Activated T-cell treated with anti-CD3 and anti-CD28 coated beads, Interleukin-2, amount 50 U/mL, for 24 hours (primary cell): ENCODE data around the gene RASAL2.
"Not testable (repeated sequence)": the region's sequence is repeated elsewhere in the genome, so short reads cannot be mapped to it uniquely, and the experiment has no call there.

ENCODE experiments used
- DNase-seq: peaks from one replicate; pipeline ENCODE4 v3.0.0-alpha.2; 2020
- H3K27ac Mint-ChIP-seq: 2 replicates; pipeline ENCODE4 v1.8.0; 2020; ENCODE audit warnings: mild to moderate bottlenecking, mixed read lengths
- H3K27me3 Mint-ChIP-seq: 2 replicates; pipeline ENCODE4 v1.8.0; 2020; ENCODE audit warnings: mixed read lengths
- H3K36me3 Mint-ChIP-seq: 2 replicates; pipeline ENCODE4 v1.8.0; 2020; ENCODE audit warnings: low read depth, mixed read lengths
- H3K4me1 Mint-ChIP-seq: 2 replicates; pipeline ENCODE4 v1.8.0; 2020; ENCODE audit warnings: low read depth, mixed read lengths
- H3K4me3 Mint-ChIP-seq: 2 replicates; pipeline ENCODE4 v1.8.0; 2020; ENCODE audit warnings: mild to moderate bottlenecking, moderate library complexity, mixed read lengths
- H3K9me3 Mint-ChIP-seq: 2 replicates; pipeline ENCODE4 v1.8.0; 2020; ENCODE audit warnings: mixed read lengths

Gene RASAL2

DNA sequence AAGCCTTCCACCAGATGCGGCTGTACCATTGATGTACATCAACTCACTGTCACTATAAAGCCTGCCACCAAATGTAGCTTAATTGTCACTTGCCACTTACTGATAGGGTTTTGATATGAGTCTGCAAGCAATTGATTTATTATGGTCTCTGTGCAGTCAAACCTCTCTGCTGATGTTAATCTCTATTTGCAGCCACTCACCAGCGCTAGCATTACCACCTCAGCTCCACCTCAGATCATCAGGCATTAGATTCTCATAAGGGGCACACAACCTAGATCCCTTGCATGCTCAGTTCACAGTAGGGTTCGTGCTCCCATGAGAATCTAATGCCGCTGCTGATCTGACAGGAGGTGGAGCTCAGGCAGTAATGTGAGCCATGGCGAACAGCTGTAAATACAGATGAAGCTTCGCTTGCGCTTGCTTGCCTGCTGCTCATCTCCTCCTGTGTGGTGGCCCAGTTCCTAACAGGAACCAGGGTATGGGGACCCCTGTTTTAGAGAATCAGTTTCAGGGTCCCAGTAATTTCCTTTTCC lies 26.7 kb downstream of the RASAL2 start:
- H3K9me3 Mint-ChIP-seq, H3K36me3 Mint-ChIP-seq, H3K4me1 Mint-ChIP-seq, H3K27ac Mint-ChIP-seq, H3K4me3 Mint-ChIP-seq, H3K27me3 Mint-ChIP-seq, DNase-seq: not testable (repeated sequence)

DNA sequence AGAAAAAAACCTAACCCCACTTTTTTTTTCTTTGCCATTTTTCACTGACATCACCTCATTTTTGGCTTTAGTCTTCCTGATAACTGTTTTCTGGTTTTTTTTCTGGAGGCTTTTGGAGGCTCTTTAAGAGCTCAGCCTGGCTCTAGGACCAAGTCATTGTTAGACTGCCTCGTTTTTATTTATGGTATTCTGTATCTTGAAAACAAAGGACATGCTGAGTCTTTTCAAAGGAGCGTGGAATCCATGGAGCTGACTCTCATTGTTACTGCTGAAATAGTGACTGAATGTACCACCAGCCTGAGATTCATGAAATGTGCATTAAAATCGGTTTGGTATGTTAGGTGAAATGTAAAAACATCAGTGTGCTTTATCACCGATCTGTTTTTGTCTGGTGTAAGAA lies 28.0 kb downstream of the RASAL2 start:
- no peak overlapping the region for H3K4me3 Mint-ChIP-seq
- H3K27me3 Mint-ChIP-seq = no peaks in the 10 kb centered on the region
- no peaks in the 10 kb centered on the region for H3K36me3 Mint-ChIP-seq
- DNase-seq = no peak
- H3K27ac Mint-ChIP-seq = no peak overlapping the region
- H3K4me1 Mint-ChIP-seq = no peaks in the 10 kb centered on the region
- no peaks in the 10 kb centered on the region for H3K9me3 Mint-ChIP-seq

DNA sequence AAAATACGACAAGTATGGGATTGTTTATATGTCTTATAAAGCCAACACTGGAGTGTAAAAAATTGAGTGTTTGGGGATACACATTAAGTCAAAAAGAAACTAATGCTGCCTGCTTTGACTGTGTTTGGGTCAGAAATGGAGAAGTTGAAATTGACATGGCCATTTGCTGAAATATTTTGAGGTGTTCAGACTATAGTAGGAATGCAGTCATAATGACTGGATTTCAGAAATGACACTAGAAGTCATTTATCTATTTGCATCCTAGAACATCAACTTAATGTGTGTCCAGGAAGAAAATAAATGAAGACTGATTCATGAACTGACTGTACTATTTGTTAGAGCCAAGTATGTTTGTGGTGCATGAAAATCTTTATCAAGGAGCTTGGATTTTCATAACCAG lies 28.4 kb downstream of the RASAL2 start:
- Mint-ChIP-seq H3K4me1 (no peaks in the 10 kb centered on the region), H3K36me3 (no peaks in the 10 kb centered on the region), H3K27me3 (no peaks in the 10 kb centered on the region), H3K27ac (no peak overlapping the region), H3K9me3 (no peaks in the 10 kb centered on the region), H3K4me3 (no peak overlapping the region)
- no peak for DNase-seq

DNA sequence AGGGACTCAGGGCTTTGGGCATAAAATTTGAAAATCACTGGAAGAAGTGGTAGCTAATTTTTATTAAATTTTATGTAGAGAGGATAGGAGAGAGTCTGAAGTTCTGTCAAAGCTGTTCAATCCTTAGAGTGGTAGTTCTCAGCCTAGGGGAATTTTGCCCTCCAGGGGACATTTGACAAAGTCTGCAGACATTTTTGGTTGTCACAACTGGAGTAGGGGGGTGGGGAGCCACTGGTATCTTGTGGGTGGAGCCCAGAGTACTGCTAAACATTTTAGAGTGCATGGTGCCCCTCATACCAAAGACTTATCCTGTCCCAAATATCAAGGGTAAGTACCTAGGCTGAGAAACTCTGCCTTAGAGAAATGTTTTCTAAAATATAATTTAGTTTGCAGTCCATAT lies 30.2 kb downstream of the RASAL2 start:
- H3K9me3 Mint-ChIP-seq = no peaks in the 10 kb centered on the region
- H3K27me3 Mint-ChIP-seq = no peaks in the 10 kb centered on the region
- H3K36me3 Mint-ChIP-seq = no peaks in the 10 kb centered on the region
- H3K4me3 Mint-ChIP-seq = no peak overlapping the region
- H3K4me1 Mint-ChIP-seq = no peaks in the 10 kb centered on the region
- no peak for DNase-seq
- H3K27ac Mint-ChIP-seq = no peak overlapping the region

DNA sequence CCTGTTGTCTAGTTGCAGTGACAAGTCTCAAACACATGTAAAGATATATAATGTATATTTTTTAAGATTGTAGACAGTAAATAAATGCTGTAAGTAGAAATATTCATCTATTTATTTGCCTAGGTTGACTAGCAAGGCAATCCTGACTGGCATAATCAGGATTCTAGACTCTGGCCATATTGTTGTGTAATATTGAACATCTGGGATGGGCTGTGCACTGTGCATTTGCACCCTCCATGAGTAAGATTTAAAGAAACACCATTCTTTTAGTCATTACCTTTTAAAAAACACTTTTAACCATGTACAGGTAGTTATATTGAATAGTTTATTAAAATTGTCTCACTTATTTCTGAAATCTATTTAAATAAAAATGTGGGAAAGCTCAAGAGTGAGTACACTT lies 32.4 kb downstream of the RASAL2 start:
- H3K27me3 Mint-ChIP-seq = no peaks in the 10 kb centered on the region
- H3K4me3 Mint-ChIP-seq = no peak overlapping the region
- H3K4me1 Mint-ChIP-seq = no peaks in the 10 kb centered on the region
- no peaks in the 10 kb centered on the region for H3K36me3 Mint-ChIP-seq
- no peak for DNase-seq
- no peaks in the 10 kb centered on the region for H3K9me3 Mint-ChIP-seq
- H3K27ac Mint-ChIP-seq = no peak overlapping the region

DNA sequence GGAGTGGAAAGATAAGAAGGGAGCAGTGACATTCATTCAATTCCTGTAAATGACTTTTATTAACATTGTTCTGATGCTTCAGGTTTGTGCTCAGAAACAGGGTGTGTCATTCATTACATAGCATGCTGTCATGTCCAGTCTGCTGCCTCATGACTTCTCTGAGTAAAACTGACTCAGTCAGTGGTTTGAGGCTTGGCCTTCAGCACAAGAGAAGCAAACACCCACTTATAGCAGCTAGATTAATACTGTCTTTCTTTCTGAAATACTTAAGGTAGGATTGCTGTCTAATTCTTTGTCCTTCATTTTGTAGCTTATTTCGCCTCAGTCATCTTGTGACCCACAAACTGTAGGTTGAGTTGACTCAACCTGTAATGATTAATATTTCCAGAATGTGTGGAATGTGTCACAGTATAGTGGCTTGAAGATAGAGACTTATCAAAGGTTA lies 32.9 kb downstream of the RASAL2 start:
- H3K4me1 Mint-ChIP-seq = no peaks in the 10 kb centered on the region
- no peaks in the 10 kb centered on the region for H3K9me3 Mint-ChIP-seq
- H3K36me3 Mint-ChIP-seq = no peaks in the 10 kb centered on the region
- H3K4me3 Mint-ChIP-seq = no peak overlapping the region
- DNase-seq = no peak
- no peak overlapping the region for H3K27ac Mint-ChIP-seq
- no peaks in the 10 kb centered on the region for H3K27me3 Mint-ChIP-seq

DNA sequence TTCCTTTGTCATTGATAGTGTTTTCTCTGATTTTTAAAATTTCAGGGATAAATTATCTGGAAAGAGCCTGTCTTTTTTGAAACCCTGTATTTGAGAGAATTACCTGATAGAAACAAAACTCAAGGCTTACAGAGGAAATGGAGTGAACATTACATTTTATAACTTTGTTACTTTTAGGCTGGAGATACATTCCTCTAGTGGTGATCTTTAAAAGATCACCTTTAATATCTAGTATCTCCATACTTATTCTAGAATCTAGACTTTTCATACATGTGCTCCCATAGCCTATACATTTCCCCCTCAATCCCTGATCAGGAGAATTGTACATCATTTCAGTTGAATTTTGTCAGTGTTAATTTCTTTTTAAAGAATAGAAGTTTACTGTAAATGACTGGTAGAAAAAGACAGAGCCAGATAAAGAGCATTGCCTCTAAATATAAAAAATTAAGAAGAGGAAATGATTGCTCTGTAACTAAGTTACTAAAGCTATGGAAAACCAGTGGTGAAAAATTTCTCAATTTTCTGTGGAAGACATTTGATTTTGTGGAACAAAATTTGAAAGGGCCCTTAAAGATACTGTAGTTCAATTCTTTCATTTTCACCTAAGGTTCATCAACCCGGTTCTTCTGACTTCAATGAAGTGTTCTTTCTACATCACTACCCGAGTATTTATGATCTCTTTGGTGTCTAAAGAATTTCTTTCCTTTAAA lies 33.7 kb downstream of the RASAL2 start:
- H3K9me3 Mint-ChIP-seq = peaks cover 3% of the 10 kb centered on the region
- H3K36me3 Mint-ChIP-seq = no peaks in the 10 kb centered on the region
- H3K4me1 Mint-ChIP-seq = no peaks in the 10 kb centered on the region
- DNase-seq = no peak
- H3K27ac Mint-ChIP-seq = no peak overlapping the region
- no peaks in the 10 kb centered on the region for H3K27me3 Mint-ChIP-seq
- no peak overlapping the region for H3K4me3 Mint-ChIP-seq

DNA sequence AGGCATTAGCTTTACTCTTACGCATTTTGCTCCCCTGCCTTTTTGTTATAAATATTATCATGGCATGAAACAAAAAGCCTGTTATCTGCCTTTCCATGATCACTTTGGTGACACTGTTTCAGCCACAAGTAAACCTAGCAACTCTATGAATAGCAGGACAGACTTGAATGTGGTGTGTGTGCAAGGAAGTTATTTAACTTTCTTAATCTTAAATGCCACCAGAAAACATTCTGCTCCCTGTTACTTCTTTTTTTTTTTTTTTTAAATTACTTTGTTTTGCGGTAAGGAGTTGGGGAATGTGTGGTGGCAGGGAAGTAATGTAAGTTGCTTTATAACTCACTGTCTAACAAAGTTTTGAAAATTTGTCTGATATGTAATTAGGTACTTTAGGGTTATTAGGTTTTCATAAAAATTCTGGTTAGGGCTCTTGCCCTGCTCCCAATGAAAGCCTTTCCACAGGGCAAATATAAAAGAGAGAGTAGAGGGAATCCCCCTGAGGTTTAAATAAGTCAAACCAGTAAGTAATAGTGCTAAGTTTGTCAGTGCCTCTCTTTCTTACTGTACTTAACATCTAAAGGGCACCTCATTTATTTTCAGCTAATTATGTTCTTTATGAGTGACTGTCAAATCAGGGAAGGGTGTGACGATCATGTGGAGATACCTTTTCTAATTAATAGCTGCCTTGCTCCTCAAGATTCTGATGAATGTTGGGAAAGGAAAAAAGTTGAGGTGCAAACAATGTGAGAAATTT lies 39.5 kb downstream of the RASAL2 start:
- Mint-ChIP-seq H3K4me1 (no peaks in the 10 kb centered on the region), H3K9me3 (peaks cover 6% of the 10 kb centered on the region), H3K27ac (no peak overlapping the region), H3K27me3 (no peaks in the 10 kb centered on the region), H3K4me3 (no peak overlapping the region), H3K36me3 (no peaks in the 10 kb centered on the region)
- no peak for DNase-seq

DNA sequence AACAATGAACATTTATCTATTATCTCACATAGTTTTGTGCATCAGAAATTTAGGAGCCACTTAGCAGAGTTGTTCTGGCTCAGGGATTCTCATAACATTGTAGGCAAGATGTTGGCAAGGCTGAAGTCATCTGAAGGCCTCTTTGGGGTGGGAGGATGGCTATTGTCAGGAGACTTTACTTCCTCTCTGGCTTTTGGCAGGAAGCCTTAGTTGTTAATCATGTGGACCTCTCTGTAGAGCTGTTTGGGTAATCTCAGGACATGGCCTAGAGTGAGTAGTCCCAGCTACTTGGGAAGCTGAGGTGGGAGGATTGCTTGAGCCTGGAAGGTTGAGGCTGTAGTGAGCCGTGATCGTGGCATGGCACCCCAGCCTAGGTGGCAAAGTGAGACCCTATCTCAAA lies 40.2 kb downstream of the RASAL2 start:
- Mint-ChIP-seq H3K27me3 (no peaks in the 10 kb centered on the region), H3K36me3 (no peaks in the 10 kb centered on the region), H3K4me1 (no peaks in the 10 kb centered on the region), H3K27ac (no peak overlapping the region), H3K4me3 (no peak overlapping the region), H3K9me3 (peaks cover 6% of the 10 kb centered on the region)
- DNase-seq = no peak

DNA sequence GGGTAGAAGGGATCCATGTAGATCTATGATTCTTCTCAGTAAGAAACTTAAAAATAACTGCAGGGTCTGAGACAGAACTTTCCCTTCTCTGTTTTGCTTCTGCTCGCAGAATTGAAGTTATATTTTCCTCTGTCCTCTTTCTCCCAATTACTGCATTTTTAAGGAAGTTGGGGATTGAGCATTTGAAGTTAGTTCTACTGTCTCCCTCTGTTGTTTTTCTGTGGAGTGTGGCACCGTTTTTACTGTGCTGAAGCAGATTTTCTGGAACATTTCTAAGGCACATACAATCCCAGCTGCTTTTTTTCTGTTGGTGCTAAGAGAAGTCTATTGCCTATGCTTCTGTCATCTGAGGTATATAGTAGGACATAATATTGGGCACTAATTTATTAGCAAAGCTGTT lies 43.3 kb downstream of the RASAL2 start:
- Mint-ChIP-seq H3K27me3 (no peaks in the 10 kb centered on the region), H3K27ac (no peak overlapping the region), H3K4me3 (no peak overlapping the region), H3K36me3 (no peaks in the 10 kb centered on the region), H3K9me3 (peaks cover 5% of the 10 kb centered on the region), H3K4me1 (no peaks in the 10 kb centered on the region)
- DNase-seq = no peak

DNA sequence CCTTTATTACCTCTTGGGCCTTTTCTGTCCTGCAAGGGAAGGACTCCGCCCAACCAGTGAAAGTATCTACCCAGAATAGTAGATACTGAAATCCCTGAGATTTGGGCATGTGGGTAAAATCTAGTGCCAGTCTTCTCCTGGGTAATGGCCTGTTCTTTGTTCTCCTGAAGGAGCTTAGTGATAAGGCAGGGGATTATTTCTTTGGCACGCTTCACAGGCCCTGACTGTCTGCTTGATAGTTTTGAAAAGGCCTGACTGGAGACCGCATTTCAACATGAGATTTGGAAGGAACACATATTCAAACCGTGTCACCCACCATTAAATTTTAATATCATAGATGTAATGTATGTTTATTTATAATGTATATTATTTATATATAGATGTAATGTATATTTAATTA lies 48.9 kb downstream of the RASAL2 start:
- H3K4me1 Mint-ChIP-seq = no peaks in the 10 kb centered on the region
- no peak overlapping the region for H3K4me3 Mint-ChIP-seq
- no peaks in the 10 kb centered on the region for H3K36me3 Mint-ChIP-seq
- H3K27ac Mint-ChIP-seq = no peak overlapping the region
- no peak for DNase-seq
- no peaks in the 10 kb centered on the region for H3K27me3 Mint-ChIP-seq
- H3K9me3 Mint-ChIP-seq = no peaks in the 10 kb centered on the region

DNA sequence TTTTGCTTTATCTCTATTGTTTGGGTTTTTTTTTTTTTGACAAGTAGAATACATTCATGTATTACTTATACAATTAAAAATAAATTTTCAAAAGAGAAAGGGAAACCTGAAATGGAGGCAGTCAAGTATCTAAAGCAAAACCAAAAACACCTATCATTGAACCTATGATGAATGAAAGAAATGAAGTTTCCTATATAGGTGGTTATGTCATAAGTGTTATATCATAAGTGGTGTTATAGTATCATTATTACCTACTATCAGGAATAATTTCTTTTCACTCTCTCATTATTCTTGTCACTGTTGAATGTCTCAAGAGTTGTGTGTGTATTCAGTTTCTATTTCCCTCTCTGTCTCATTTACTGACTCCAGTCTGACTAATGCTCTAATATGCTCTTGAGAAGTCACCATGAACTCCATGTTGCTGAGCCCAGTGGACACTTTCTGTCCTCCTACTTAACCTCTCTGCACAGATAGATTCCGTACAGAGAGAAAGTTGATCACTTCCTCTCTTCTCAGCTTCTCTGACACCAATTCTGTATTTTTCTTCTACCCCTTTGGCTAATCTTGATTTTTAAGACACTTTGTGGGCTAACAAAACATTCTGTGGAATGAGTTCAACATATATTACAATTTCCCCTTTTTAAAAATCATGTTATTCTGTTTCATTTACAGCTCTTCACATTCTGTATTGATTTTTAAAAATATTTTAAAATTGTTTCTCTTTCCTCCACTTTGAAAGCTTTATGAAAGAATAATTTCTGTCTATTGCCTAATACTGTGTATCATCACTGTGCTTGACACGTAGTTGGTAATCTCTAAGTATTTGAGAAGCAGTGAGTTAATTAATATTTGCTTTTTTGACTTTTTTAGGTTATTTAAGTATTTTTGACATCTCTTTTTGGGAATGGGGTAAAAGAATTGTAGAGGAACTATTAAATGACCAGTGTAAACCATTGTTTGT lies 50.1 kb downstream of the RASAL2 start:
- Mint-ChIP-seq H3K36me3 (no peaks in the 10 kb centered on the region), H3K4me3 (no peak overlapping the region), H3K4me1 (no peaks in the 10 kb centered on the region), H3K27ac (no peak overlapping the region), H3K9me3 (no peaks in the 10 kb centered on the region), H3K27me3 (no peaks in the 10 kb centered on the region)
- no peak for DNase-seq

DNA sequence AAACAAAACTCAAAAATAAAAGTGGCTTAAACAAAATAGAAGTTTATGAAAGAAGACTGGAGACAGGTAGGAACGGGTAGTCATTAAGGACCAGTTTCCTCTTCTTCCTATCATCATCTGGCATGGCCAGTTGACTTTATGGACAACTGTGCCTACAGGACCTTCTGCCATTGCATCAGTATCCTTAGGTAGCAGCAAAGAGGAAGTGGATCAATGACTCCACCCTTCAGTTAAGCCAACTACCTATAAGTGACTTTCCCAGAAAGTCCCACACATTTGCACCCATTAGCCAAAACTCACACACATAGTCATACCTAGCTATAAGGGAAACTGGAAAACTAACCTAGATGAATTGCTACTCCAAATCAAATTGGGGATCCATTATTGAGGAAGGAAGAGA lies 51.7 kb downstream of the RASAL2 start:
- Mint-ChIP-seq H3K4me3 (no peak overlapping the region), H3K27me3 (no peaks in the 10 kb centered on the region), H3K36me3 (no peaks in the 10 kb centered on the region), H3K4me1 (no peaks in the 10 kb centered on the region), H3K9me3 (no peaks in the 10 kb centered on the region), H3K27ac (no peak overlapping the region)
- DNase-seq = no peak

DNA sequence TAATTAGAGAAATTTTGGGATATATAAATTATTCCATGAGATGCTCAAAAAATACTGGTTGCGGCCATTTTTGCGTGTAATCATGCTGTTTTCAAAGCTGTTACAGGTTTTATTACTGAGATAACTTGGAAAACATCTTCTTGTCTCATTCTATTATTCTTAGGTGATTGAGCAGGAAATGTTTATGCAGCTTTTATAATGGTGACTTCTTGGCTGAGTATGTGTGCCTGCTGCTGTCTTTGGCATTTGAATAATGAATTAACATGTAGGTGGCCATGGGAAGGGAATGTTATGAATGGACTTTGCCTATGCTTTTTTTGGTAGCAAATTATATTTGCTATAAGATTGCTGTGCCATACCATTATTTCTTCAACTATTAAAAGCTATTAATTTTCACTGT lies 52.5 kb downstream of the RASAL2 start:
- Mint-ChIP-seq H3K4me1 (no peaks in the 10 kb centered on the region), H3K36me3 (no peaks in the 10 kb centered on the region), H3K27me3 (no peaks in the 10 kb centered on the region), H3K9me3 (no peaks in the 10 kb centered on the region), H3K4me3 (no peak overlapping the region), H3K27ac (no peak overlapping the region)
- DNase-seq = no peak
